Left lung (tissue), 10 donors: ENCODE data around the gene MYOZ3. TPM values are rescaled to one million over a fixed set of nuclear protein-coding genes. Genes with fewer than 3 reads are reported as not detected.

Experiments
- ATAC-seq: fragments of 200-7000 bp; cut with Tn5 transposase; one replicate; pipeline ENCODE4 v1.9.1; 2020; ENCODE audit warnings: moderate library complexity
- DNase-seq, 4 donors: peaks; one replicate each; pipeline ENCODE4 v3.0.0-alpha.2; 2013 to 2020
- H3K27ac ChIP-seq, 2 donors: fragments of 200-600 bp; sonication (generic) in 1 of 2; one replicate each; pipeline versions ENCODE4 v1.5.0 to v1.8.0; 2020 to 2021
- H3K27me3 ChIP-seq, 2 donors: fragments of 200-600 bp; sonication (generic) in 1 of 2; one replicate each; pipeline versions ENCODE4 v1.5.0 to v1.8.0; 2020 to 2021
- H3K36me3 ChIP-seq, 2 donors: fragments of 200-600 bp; sonication (generic) in 1 of 2; one replicate each; pipeline versions ENCODE4 v1.5.0 to v1.8.0; 2020 to 2021
- H3K4me1 ChIP-seq, 2 donors: fragments of 200-600 bp; one replicate each; pipeline ENCODE4 v1.8.0; 2021
- H3K4me3 ChIP-seq, 2 donors: fragments of 200-600 bp; sonication (generic) in 1 of 2; one replicate each; pipeline versions ENCODE4 v1.5.0 to v1.8.0; 2020 to 2021; ENCODE audit warnings: mild to moderate bottlenecking in 1 of 2
- H3K9me3 ChIP-seq, 2 donors: fragments of 200-600 bp; sonication (generic) in 1 of 2; one replicate each; pipeline versions ENCODE4 v1.5.0 to v1.8.0; 2020 to 2021
- CTCF ChIP-seq, 2 donors: fragments of 200-600 bp; sonication (generic) in 1 of 2; IDR thresholded peaks; one replicate each; pipeline versions ENCODE4 v1.5.0 to v1.8.0; 2021; ENCODE audit warnings: antibody characterized with exemption in 2 of 2
- intact Hi-C, 2 donors: fragments of 100-400 bp; cut with DNase I; formaldehyde crosslinking; loops; one replicate each; pipeline versions ENCODE4 v1.11.2 to v1.14.2; 2022
- polyA plus RNA-seq, 6 donors: library from polyadenylated mRNA; unstranded; fragments of 120-200 nt; gene quantifications; one replicate each; pipeline ENCODE4 v1.2.1, GENCODE V29; 2013; ENCODE audit not compliant: insufficient read length in 6 of 6
- total RNA-seq, 2 donors: library from RNA; stranded (reverse); fragmentation: NEBNext Ultra II Directional; extraction: Animal tissue kit (Norgen Biotek cat#: 25700); gene quantifications; one replicate each; pipeline ENCODE4 v1.2.1, GENCODE V29; 2021
- donor health status: DM: no; HTN: yes; CAD: no.
- donor health status: DM: no; HTN: no; CAD: no.

Gene MYOZ3
- total and polyA plus RNA-seq, 8 donors: 0.79 to 13.1 (median 11.2) TPM

- H3K4me3 ChIP-seq: no peak overlapping the region
- ATAC-seq (no peak), DNase-seq (peak in 2 of 4 donors; percentile 31 to 59)
- peak overlapping the region in 1 of 2 donors; percentile 37 for H3K27ac ChIP-seq
- no peaks in the 10 kb centered on the region for H3K27me3 ChIP-seq
- peaks cover 0 to 22% of the 10 kb centered on the region in 2 donors for H3K36me3 ChIP-seq
- intact Hi-C loops: loop anchor here in 1 of 2 donors (10.0 kb wide), 1 partner anchor 70 kb away; no protein-coding TSS in a partner anchor
- H3K9me3 ChIP-seq: no peaks in the 10 kb centered on the region
- TF ChIP-seq CTCF (IDR thresholded peaks at IDR 0.05): no peak
- H3K4me1 ChIP-seq: peaks cover 45 to 64% of the 10 kb centered on the region in 2 donors
These were observed 15.9 kb upstream of the MYOZ3 start for GRCh38 chr5:150645070-150645700.

GRCh38 chr5:150647275-150648251 lies 13.5 kb upstream of the MYOZ3 start:
- no peaks in the 10 kb centered on the region for H3K9me3 ChIP-seq
- ATAC-seq (peak; percentile 44), DNase-seq (peak in 1 of 4 donors; percentile 74)
- intact Hi-C loops: loop anchor here in 1 of 2 donors (10.0 kb wide), 1 partner anchor 73 kb away; no protein-coding TSS in a partner anchor
- no peak overlapping the region for H3K27ac ChIP-seq
- H3K27me3 ChIP-seq: no peaks in the 10 kb centered on the region
- H3K4me3 ChIP-seq: no peak overlapping the region
- peaks cover 27 to 40% of the 10 kb centered on the region in 2 donors for H3K4me1 ChIP-seq
- peaks cover 0 to 30% of the 10 kb centered on the region in 2 donors for H3K36me3 ChIP-seq
- TF ChIP-seq CTCF (IDR thresholded peaks at IDR 0.05): no peak

DNA sequence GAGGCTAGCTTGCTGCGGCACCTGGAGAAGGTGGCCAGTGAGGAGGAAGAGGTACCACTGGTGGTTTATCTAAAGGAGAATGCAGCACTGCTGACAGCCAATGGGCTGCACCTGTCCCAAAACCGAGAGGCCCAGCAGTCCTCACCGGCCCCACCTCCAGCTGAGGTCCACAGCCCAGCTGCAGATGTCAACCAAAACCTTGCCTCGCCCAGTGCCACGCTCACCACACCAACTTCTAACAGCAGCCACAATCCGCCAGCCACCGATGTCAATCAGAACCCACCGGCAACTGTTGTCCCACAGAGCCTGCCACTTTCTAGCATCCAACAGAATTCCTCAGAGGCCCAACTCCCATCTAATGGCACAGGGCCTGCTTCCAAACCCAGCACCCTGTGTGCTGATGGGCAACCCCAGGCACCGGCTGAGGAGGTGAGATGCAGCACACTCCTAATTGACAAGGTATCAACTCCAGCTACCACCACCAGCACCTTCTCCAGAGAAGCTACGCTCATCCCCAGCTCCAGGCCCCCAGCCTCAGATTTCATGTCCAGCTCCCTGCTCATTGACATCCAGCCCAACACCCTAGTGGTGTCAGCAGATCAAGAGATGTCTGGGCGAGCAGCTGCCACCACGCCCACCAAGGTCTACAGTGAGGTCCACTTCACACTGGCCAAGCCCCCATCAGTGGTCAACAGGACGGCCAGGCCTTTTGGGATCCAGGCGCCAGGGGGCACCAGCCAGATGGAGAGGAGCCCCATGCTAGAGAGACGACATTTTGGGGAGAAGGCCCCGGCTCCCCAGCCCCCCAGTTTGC lies 12.6 kb upstream of the MYOZ3 start:
- peak in 1 of 4 donors; percentile 27 for DNase-seq
- Histone ChIP-seq H3K27ac (no peak overlapping the region), H3K9me3 (no peaks in the 10 kb centered on the region), H3K4me1 (peaks cover 17 to 31% of the 10 kb centered on the region in 2 donors), H3K4me3 (no peak overlapping the region), H3K27me3 (no peaks in the 10 kb centered on the region), H3K36me3 (peaks cover 0 to 30% of the 10 kb centered on the region in 2 donors)
- intact Hi-C loops: loop anchor here in 1 of 2 donors (10.0 kb wide), 1 partner anchor 74 kb away; no protein-coding TSS in a partner anchor
- TF ChIP-seq CTCF (IDR thresholded peaks at IDR 0.05): no peak
- ATAC-seq: no peak

GRCh38 chr5:150649108-150650020 lies 11.7 kb upstream of the MYOZ3 start:
- ATAC-seq: no peak
- no peak for DNase-seq
- intact Hi-C loops: loop anchor here in 1 of 2 donors (10.0 kb wide), 1 partner anchor 75 kb away; no protein-coding TSS in a partner anchor
- Histone ChIP-seq H3K4me3 (no peak overlapping the region), H3K9me3 (no peaks in the 10 kb centered on the region), H3K27ac (no peak overlapping the region), H3K4me1 (peaks cover 10 to 23% of the 10 kb centered on the region in 2 donors), H3K27me3 (no peaks in the 10 kb centered on the region), H3K36me3 (peaks cover 0 to 30% of the 10 kb centered on the region in 2 donors)
- TF ChIP-seq CTCF (IDR thresholded peaks at IDR 0.05): no peak
